Liver (tissue), 9 donors: ENCODE results near the gene PP2D1. TPM values are rescaled to one million over a fixed set of nuclear protein-coding genes. Genes with fewer than 3 reads are reported as not detected.

Experiments
- DNase-seq: peaks from one replicate; pipeline ENCODE4 v3.0.0-alpha.2; 2017; ENCODE audit warnings: low spot score
- H3K27ac ChIP-seq, 2 donors: one replicate each; pipeline ENCODE4 v1.7.0; 2013; ENCODE audit warnings: inconsistent platforms in 2 of 2, low read length in 2 of 2, control low read depth in 1 of 2, low read depth in 1 of 2, mild to moderate bottlenecking in 1 of 2
- H3K27me3 ChIP-seq, 4 donors: one replicate each; pipeline versions ENCODE4 v1.6.1 to v1.7.0; 2013; ENCODE audit warnings: low read length in 3 of 4, inconsistent platforms in 1 of 4, mild to moderate bottlenecking in 1 of 4, moderate library complexity in 1 of 4; ENCODE audit not compliant: control insufficient read depth in 4 of 4, insufficient read depth in 4 of 4
- H3K36me3 ChIP-seq, 4 donors: one replicate each; pipeline versions ENCODE4 v1.6.1 to v1.7.0; 2013; ENCODE audit warnings: low read length in 3 of 4, mild to moderate bottlenecking in 3 of 4, low read depth in 1 of 4, moderate library complexity in 1 of 4; ENCODE audit not compliant: control insufficient read depth in 4 of 4, insufficient read depth in 3 of 4
- H3K4me1 ChIP-seq, 4 donors: one replicate each; pipeline versions ENCODE4 v1.6.1 to v1.7.0; 2013; ENCODE audit warnings: low read length in 3 of 4, mild to moderate bottlenecking in 3 of 4, moderate library complexity in 1 of 4; ENCODE audit not compliant: control insufficient read depth in 4 of 4, insufficient read depth in 4 of 4
- H3K4me3 ChIP-seq, 3 donors: one replicate each; pipeline versions ENCODE4 v1.6.1 to v1.7.0; 2013; ENCODE audit warnings: low read length in 3 of 3, control low read depth in 1 of 3, low read depth in 1 of 3, mild to moderate bottlenecking in 1 of 3
- H3K9ac ChIP-seq, 2 donors: one replicate each; pipeline ENCODE4 v1.7.0; 2013; ENCODE audit warnings: low read length in 2 of 2, mild to moderate bottlenecking in 2 of 2, moderate library complexity in 2 of 2, control low read depth in 1 of 2, low read depth in 1 of 2
- H3K9me3 ChIP-seq, 4 donors: one replicate each; pipeline versions ENCODE4 v1.6.1 to v1.7.0; 2013; ENCODE audit warnings: low read length in 3 of 4; ENCODE audit not compliant: control insufficient read depth in 4 of 4
- GABPA ChIP-seq, 2 donors: IDR thresholded peaks in 1 of 2; conservative IDR thresholded peaks in 1 of 2; 2 replicates each; pipeline ENCODE4 v1.6.1; 2016; ENCODE audit warnings: antibody characterized with exemption in 2 of 2, mild to moderate bottlenecking in 1 of 2, moderate library complexity in 1 of 2
- HNF4A ChIP-seq, 2 donors: conservative IDR thresholded peaks; 2 replicates each; pipeline ENCODE4 v1.6.1; 2016; ENCODE audit warnings: antibody characterized with exemption in 2 of 2, mild to moderate bottlenecking in 2 of 2
- JUND ChIP-seq, 2 donors: IDR thresholded peaks; 2 replicates each; pipeline ENCODE4 v1.6.1; 2016; ENCODE audit warnings: antibody characterized with exemption in 2 of 2
- RAD21 ChIP-seq, 2 donors: IDR thresholded peaks; 2 replicates each; pipeline ENCODE4 v1.6.1; 2016; ENCODE audit warnings: antibody characterized with exemption in 2 of 2, mild to moderate bottlenecking in 2 of 2
- RXRA ChIP-seq, 2 donors: IDR thresholded peaks; 2 replicates each; pipeline ENCODE4 v1.6.1; 2017 to 2018; ENCODE audit warnings: antibody characterized with exemption in 2 of 2, mild to moderate bottlenecking in 1 of 2
- SP1 ChIP-seq: IDR thresholded peaks from 2 replicates; pipeline ENCODE4 v1.6.1; 2018; ENCODE audit warnings: antibody characterized with exemption, mild to moderate bottlenecking
- TAF1 ChIP-seq: conservative IDR thresholded peaks from 2 replicates; pipeline ENCODE4 v1.6.1; 2016; ENCODE audit warnings: antibody characterized with exemption, mild to moderate bottlenecking
- WGBS: extraction: QIAGEN DNeasy Blood & Tissue Kit; methylation state at CpG from one replicate; pipeline ENCODE4 v1.1.7; 2013; 5-methylcytosine and 5-hydroxymethylcytosine counted together
- polyA plus RNA-seq, 2 donors: library from polyadenylated mRNA; stranded (reverse) in 1 of 2; unstranded in 1 of 2; fragments of 200-250 nt in 1 of 2; fragments of >200 nt in 1 of 2; fragmentation: Nextera tagmentation in 1 of 2; extraction: Ambion mirVana in 1 of 2; gene quantifications; one replicate each; pipeline versions ENCODE4 v1.2.1 to v1.2.3, GENCODE V29; 2013 to 2015
- total RNA-seq, 2 donors: library from RNA; depleted of rRNA; stranded (reverse); fragments of >200 nt; gene quantifications; one replicate each; pipeline ENCODE4 v1.2.3, GENCODE V29; 2014
- TF ChIP-seq, protein P1 (sequence below): IDR thresholded peaks from 2 replicates; pipeline ENCODE4 v1.6.1; 2016; ENCODE audit warnings: antibody characterized with exemption
- TF ChIP-seq, protein P2 (sequence below): IDR thresholded peaks from 2 replicates; pipeline ENCODE4 v1.6.1; 2016; ENCODE audit warnings: antibody characterized with exemption
- TF ChIP-seq, protein P3 (sequence below): IDR thresholded peaks from 2 replicates; pipeline ENCODE4 v1.6.1; 2016; ENCODE audit warnings: antibody characterized with exemption, mild to moderate bottlenecking
- TF ChIP-seq, protein P4 (sequence below): fragments of 150-350 bp; IDR thresholded peaks from 2 replicates; pipeline ENCODE4 v1.5.1; 2017; ENCODE audit warnings: improper control_type of control experiment, low read depth, low read length; ENCODE audit not compliant: missing input control
- TF ChIP-seq, protein P5 (sequence below): IDR thresholded peaks from 2 replicates; pipeline ENCODE4 v1.6.1; 2016; ENCODE audit warnings: antibody characterized with exemption
- donor health status: healthy.
- donor health status: healthy.
- donor health status: healthy.
- donor health status: healthy.
- donor health status: healthy.

The PP2D1 gene
- total and polyA plus RNA-seq, 4 donors = 0.31 TPM; not detected in 3

DNA sequence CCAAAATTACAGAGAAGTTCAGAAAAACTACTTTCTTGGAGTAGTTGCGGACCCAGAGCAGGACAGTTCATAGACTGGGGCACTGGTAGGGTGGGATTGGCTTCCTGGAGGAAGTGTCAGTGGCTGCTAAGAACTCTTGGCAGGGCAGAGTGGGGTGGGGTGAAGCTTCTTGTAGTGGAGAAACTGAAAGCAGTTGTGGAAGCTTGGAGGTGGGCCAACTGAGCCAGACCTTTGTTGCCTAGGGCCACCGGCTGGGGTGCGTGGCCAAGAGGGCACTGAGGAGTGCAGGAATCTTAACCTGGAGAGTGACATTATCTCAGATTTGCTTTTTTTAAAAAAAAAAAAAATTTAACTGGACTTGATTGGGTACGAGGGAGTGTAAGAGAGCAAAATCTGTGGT is 31.3 kb upstream of the PP2D1 start (continued):
- TF ChIP-seq, protein P1, sequence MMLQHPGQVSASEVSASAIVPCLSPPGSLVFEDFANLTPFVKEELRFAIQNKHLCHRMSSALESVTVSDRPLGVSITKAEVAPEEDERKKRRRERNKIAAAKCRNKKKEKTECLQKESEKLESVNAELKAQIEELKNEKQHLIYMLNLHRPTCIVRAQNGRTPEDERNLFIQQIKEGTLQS = no peak
- TF ChIP-seq, protein P2, sequence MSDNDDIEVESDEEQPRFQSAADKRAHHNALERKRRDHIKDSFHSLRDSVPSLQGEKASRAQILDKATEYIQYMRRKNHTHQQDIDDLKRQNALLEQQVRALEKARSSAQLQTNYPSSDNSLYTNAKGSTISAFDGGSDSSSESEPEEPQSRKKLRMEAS = no peak
- TF ChIP-seq SP1 = peak; percentile 36
- peak; percentile 69 to 79 for TF ChIP-seq HNF4A (conservative IDR thresholded peaks at IDR 0.05)
- no peak for TF ChIP-seq TAF1
- TF ChIP-seq RAD21 (IDR thresholded peaks at IDR 0.05) = peak; percentile 18 to 51
- peak in 1 of 2 donors; percentile 37 for TF ChIP-seq JUND (IDR thresholded peaks at IDR 0.05)
- TF ChIP-seq, protein P3, sequence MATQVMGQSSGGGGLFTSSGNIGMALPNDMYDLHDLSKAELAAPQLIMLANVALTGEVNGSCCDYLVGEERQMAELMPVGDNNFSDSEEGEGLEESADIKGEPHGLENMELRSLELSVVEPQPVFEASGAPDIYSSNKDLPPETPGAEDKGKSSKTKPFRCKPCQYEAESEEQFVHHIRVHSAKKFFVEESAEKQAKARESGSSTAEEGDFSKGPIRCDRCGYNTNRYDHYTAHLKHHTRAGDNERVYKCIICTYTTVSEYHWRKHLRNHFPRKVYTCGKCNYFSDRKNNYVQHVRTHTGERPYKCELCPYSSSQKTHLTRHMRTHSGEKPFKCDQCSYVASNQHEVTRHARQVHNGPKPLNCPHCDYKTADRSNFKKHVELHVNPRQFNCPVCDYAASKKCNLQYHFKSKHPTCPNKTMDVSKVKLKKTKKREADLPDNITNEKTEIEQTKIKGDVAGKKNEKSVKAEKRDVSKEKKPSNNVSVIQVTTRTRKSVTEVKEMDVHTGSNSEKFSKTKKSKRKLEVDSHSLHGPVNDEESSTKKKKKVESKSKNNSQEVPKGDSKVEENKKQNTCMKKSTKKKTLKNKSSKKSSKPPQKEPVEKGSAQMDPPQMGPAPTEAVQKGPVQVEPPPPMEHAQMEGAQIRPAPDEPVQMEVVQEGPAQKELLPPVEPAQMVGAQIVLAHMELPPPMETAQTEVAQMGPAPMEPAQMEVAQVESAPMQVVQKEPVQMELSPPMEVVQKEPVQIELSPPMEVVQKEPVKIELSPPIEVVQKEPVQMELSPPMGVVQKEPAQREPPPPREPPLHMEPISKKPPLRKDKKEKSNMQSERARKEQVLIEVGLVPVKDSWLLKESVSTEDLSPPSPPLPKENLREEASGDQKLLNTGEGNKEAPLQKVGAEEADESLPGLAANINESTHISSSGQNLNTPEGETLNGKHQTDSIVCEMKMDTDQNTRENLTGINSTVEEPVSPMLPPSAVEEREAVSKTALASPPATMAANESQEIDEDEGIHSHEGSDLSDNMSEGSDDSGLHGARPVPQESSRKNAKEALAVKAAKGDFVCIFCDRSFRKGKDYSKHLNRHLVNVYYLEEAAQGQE = no peak

DNA sequence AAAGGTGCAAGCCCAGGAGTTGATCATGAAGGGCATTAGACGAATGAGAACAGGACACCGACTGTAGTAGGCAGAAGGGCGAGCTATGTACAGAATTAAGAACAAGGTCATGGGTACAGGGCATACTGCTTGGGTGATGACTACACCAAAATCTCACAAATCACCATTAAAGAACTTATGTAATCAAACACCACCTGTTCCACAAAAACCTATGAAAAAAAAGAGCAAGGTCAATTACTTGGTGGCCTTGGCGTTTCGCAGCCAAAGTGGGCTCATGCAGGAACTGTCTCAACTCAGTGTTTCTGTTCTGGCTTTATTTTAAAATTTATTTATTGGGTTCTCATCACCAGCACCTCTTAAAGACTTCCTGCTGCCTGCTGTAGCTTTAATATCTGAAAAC is 30.3 kb upstream of the PP2D1 start:
- H3K9me3 ChIP-seq = no peaks in the 10 kb centered on the region
- no peaks in the 10 kb centered on the region for H3K27me3 ChIP-seq
- 77% methylated on average over 5 of the region's 5 CpGs for WGBS
- H3K4me1 ChIP-seq = peaks cover 6 to 45% (median 38%) of the 10 kb centered on the region in 4 donors
- peak overlapping the region in 1 of 2 donors; percentile 97 for H3K27ac ChIP-seq
- no peak for DNase-seq
- TF ChIP-seq, protein P3 = no peak
- TF ChIP-seq TAF1 (no peak), GABPA (IDR thresholded peaks at IDR 0.05 in 1 of 2, conservative IDR thresholded peaks at IDR 0.05 in 1 of 2) (no peak), RXRA (IDR thresholded peaks at IDR 0.05) (no peak), RAD21 (IDR thresholded peaks at IDR 0.05) (no peak), HNF4A (conservative IDR thresholded peaks at IDR 0.05) (no peak)
- TF ChIP-seq, protein P2 = no peak
- TF ChIP-seq, protein P4, sequence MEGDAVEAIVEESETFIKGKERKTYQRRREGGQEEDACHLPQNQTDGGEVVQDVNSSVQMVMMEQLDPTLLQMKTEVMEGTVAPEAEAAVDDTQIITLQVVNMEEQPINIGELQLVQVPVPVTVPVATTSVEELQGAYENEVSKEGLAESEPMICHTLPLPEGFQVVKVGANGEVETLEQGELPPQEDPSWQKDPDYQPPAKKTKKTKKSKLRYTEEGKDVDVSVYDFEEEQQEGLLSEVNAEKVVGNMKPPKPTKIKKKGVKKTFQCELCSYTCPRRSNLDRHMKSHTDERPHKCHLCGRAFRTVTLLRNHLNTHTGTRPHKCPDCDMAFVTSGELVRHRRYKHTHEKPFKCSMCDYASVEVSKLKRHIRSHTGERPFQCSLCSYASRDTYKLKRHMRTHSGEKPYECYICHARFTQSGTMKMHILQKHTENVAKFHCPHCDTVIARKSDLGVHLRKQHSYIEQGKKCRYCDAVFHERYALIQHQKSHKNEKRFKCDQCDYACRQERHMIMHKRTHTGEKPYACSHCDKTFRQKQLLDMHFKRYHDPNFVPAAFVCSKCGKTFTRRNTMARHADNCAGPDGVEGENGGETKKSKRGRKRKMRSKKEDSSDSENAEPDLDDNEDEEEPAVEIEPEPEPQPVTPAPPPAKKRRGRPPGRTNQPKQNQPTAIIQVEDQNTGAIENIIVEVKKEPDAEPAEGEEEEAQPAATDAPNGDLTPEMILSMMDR = no peak
- TF ChIP-seq, protein P5, sequence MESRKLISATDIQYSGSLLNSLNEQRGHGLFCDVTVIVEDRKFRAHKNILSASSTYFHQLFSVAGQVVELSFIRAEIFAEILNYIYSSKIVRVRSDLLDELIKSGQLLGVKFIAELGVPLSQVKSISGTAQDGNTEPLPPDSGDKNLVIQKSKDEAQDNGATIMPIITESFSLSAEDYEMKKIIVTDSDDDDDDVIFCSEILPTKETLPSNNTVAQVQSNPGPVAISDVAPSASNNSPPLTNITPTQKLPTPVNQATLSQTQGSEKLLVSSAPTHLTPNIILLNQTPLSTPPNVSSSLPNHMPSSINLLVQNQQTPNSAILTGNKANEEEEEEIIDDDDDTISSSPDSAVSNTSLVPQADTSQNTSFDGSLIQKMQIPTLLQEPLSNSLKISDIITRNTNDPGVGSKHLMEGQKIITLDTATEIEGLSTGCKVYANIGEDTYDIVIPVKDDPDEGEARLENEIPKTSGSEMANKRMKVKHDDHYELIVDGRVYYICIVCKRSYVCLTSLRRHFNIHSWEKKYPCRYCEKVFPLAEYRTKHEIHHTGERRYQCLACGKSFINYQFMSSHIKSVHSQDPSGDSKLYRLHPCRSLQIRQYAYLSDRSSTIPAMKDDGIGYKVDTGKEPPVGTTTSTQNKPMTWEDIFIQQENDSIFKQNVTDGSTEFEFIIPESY = no peak
- no peak overlapping the region for H3K4me3 ChIP-seq
- H3K36me3 ChIP-seq = no peaks in the 10 kb centered on the region
- peak overlapping the region in 1 of 2 donors; percentile 87 for H3K9ac ChIP-seq
